ENCODE data around the gene SLX1B.
"Not testable (repeated sequence)": the region's sequence is repeated elsewhere in the genome, so short reads cannot be mapped to it uniquely, and the experiment has no call there.

SLX1B gene

DNA sequence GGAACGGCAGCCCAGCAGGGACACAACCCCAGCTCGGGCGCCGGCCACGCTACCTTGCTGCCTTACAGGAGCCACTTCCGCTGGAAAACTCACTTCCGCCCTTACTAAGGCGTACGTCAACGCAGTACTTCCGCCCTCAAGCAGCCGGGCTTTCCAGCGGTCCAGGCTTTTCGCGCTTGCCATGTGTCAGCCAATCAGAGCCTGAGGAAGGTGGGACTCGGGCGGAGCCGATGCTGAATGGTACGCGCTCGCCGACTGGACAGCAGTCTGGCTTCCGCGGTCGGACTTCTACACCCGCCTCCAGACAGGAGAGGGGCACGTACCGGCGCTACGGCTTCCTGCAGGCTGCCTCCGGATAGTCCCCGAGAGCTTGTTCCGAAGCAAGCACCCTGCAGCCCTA is at the start of gene SLX1B, which contains the start of gene BOLA2:
TSS of gene SLX1B (plus strand) at position 265 of the 400 bp plus-strand sequence.
TSS of gene BOLA2 (minus strand) at position 83 of the 400 bp plus-strand sequence. CDS start 98 bp downstream, outside the sequence.
- not testable (repeated sequence) for DNase-seq

- not testable (repeated sequence) for DNase-seq
Observed at GRCh38 chr16:29405249-29405648, 49.1 kb upstream of the SLX1B start.

DNA sequence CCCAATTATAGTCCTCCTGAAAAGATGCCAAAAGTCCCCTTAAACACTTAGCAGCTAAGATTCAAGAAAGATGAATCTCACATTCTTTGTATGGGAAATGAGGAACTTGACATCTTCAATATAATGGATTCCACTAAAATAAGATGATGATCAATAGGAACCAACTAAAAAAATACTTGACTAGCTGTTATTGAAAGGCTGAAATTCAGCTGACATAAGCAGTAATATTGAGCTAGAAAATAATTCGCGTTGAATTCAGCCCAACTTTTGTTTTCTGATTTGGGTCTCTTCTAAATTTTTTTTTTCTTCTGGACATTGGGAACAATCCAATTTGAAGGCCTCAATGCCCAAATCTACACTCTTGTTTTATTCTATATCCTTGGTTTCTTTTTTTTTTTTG is 30.7 kb upstream of the SLX1B start:
- not testable (repeated sequence) for DNase-seq

- DNase-seq, result not testable (repeated sequence)
Observed at GRCh38 chr16:29425390-29425789, 28.9 kb upstream of the SLX1B start.

DNA sequence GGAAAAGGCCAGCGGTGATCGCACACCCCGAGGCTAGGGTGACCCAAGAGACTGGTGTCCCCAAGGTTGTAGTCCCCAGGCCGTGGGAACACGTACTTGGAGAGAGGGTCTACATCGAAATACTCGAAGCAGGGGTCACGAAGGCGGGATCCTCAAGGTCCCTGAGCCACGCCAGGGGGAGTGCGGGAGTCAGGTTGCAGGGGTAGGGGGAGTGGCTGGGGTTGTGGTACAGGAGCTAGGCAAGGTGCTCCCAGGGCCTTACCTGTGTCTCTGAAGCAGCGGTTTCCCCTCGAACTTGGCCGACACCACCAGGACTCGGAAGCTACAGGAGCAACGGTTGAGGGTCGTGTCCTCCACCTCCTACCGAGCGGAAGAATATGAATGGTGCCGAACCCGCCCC is 579 bp upstream of the SLX1B start:
- not testable (repeated sequence) for DNase-seq

DNA sequence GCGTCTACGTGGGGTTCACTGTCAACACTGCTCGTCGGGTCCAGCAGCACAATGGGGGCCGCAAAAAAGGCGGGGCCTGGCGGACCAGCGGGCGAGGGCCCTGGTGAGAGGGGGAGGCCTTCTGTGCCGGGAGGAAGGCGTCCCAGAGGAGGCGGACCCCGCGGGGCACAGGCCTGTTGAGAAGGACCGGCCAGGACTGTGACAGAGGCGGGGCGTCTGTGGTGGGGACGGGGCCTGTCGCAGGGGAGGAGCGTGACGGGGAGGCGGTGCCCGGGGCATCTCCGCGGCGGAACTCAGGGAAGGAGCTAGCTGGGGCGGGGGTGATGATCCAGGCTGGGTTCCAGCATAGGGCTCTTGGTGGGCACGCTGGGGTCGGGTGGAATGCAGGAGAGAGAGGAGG is 495 bp downstream of the SLX1B start:
- DNase-seq, result not testable (repeated sequence)

GRCh38 chr16:29457660-29458059 is 3.3 kb downstream of the SLX1B start:
- not testable (repeated sequence) for DNase-seq

DNA sequence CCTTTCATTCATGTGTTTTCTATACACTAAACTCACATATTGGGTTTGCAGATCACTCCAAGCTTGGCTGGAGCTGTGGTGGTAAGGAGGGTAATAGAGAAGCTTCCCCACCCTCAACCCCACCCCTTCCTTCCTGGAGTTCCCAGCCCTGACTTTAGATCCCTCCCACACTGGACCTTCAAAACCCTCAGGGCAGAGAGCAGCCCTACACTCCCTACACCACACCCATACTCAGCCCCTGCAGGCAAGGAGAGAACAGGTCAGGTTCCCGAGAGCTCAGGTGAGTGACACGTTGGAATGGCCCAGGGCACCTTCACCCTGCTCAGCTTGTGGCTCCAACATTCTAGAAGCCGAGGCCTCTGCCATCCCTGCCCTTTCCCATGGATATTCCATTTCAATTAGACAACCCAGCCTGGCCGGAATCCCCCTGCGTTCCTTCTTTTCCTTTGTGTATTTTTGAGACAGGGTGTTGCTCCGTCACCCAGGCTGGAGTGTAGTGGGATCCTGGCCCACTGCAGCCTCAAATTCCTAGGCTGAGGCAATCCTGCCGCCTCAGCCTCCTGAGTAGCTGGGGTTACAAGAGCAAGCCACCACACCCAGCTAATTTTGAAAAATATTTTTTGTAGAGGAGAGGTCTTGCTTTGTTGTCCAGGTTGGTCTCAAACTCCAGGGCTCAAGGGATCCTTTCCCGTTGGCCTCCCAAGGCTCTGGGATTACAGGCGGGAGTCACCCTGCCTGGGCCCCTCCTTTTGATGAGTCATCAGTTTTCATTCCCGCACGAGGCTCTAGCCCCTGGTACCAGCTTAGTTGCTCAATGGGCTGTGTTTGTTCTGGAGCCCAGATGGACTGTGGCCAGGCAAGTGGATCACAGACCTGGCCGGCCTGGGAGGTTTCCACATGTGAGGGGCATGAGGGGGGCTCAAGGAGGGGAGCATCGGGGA is 5.6 kb downstream of the SLX1B start, which contains the start of gene SULT1A4:
TSS of gene SULT1A4 (plus strand) at position 208 of the 941 bp plus-strand sequence. CDS start 1,473 bp downstream, outside the sequence.
- DNase-seq, result not testable (repeated sequence)

DNA sequence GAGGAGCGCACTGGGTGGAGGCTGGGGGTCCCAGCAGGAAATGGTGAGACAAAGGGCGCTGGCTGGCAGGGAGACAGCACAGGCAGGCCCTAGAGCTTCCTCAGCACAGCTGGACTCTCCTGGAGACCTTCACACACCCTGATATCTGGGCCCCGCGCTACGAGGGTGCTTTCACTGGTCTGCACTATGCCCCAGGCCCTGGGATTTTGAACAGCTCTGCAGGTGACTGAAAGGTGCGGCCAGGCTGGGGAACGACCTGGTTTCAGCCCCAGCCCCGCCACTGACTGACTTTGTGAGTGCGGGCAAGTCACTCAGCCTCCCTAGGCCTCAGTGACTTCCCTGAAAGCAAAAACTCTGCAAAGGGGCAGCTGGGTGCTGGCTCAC is 6.3 kb downstream of the SLX1B start:
- not testable (repeated sequence) for DNase-seq

DNA sequence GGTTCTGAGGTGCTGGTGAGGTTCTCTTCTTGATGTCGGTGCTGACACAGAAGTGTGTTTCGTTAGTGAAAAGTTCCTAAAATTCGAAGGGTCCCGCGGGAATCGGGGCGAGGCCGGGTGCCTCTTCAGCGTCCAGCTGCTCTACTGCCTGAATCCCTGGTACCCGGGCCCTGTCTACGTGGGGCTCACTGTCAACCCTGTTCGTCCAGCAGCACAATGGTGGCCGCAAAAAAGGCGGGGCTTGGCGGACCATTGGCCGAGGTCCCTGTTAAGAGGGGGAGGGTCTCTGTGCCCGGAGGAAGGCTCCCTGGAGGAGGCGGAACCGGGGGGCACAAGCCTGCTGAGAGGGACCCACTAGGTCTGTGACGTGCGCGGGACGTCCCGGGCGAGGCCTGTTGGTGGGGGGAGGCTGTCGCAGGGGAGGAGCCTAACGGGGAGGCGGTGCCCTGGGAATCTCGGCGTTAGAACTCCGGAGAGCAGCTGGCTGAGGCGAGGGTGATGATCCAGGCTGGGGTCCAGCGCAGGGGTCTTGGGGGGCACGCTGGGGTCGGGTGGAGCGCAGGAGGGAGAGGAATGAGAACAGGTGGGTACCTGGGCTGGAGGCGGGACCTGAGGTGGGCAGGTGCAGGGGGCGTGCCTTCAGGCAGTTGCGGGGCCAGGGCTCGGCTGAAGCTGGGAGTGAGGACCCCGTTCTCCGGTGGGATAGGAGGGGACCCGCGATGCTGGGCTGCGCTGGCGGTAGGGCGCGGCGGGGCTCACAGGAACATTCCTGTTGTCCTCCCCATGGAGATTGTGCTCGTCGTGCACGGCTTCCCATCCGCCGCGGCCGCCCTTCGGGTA is 11.9 kb downstream of the SLX1B start:
- not testable (repeated sequence) for DNase-seq

DNA sequence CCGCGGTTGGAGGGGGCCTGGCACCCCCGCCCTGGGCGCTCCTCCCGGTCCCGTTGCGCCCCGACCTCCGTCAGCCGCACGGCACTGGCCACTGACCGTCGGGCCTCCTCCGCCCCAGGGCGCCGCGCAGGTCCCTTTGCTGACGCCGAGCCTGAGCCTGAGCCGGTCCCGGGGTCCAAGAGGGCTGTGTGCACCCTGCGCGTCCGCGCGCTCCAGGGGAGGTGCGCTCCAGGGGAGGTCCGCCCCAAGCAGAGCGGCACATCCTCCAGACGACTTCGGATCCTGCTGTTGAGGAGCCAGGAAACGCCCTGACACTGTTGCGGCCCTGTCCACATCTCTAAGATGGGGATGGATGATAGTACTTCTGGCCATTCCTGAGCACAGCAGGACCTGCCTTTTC is 12.6 kb downstream of the SLX1B start:
- DNase-seq, result not testable (repeated sequence)

- not testable (repeated sequence) for DNase-seq
Observed at GRCh38 chr16:29467654-29468366, 13.5 kb downstream of the SLX1B start.

- peak; percentile 23 for DNase-seq
Observed at GRCh38 chr16:29469660-29470059, 15.3 kb downstream of the SLX1B start.

DNA sequence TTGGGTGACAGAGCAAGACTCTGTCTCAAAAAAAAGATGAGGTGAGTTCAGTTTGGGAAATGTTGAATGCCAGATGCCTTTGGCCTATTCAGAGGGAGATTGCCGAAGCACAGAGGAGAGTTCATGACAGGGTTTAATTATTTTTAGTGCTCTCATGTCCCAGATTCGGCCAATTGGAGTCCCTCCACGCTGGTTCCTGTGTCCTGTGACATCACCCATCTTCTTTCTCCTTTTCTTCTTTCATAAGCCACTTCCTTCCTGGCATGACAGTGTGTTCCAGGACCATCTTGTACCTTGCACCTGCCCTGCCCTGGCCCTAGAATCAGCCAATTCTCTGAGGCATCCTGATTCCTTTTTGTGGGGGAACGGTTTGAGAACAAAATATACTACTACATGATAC is 17.7 kb downstream of the SLX1B start:
- DNase-seq, result not testable (repeated sequence)

- not testable (repeated sequence) for DNase-seq
Observed at GRCh38 chr16:29482276-29482675, 27.9 kb downstream of the SLX1B start.

- not testable (repeated sequence) for DNase-seq
Observed at GRCh38 chr16:29506308-29506707, 52.0 kb downstream of the SLX1B start, which contains the start of gene NPIPB12. TSS of gene NPIPB12 (minus strand) at chr16:29506408.
